RCC 7860 (cell line): ENCODE results near the gene AHSP.
"Not testable (repeated sequence)": the region's sequence is repeated elsewhere in the genome, so short reads cannot be mapped to it uniquely, and the experiment has no call there.

Source experiments
- DNase-seq: peaks from one replicate; pipeline ENCODE4 v3.0.0-alpha.2; 2015; ENCODE audit warnings: low spot score
- FAIRE-seq: peaks from 2 replicates; lab custom pipeline; 2012; peaks lifted over from hg19 to GRCh38; lab: Jason Lieb, UNC

AHSP gene

GRCh38 chr16:31529937-31530312, 2.2 kb downstream of the AHSP start:
- DNase-seq (no peak), FAIRE-seq (no peak)

- FAIRE-seq (no peak), DNase-seq (no peak)
Observed at GRCh38 chr16:31530405-31530804, 2.7 kb downstream of the AHSP start.

GRCh38 chr16:31531096-31531495, 3.4 kb downstream of the AHSP start:
- DNase-seq, result no peak
- FAIRE-seq, result no peak

DNA sequence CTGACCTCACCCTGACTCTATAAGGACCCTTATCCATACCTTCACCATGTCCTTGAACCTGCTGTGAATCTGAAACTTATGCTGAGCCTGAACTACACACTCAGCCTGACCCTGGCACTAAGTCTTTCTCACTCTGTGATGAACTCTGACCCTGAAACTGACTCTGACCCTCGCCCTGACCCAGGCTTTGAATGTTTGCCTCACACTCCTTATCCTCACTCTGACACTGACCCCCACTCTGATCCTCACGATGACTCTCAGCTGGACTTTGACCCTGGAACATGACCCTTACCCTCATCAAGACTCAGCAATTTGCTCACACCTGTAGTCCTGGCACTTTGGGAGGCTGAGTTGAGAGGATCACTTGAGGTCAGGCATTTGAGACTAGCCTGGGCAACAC, 4.4 kb downstream of the AHSP start:
- no peak for DNase-seq
- no peak for FAIRE-seq

GRCh38 chr16:31532896-31533295, 5.2 kb downstream of the AHSP start:
- no peak for DNase-seq

DNA sequence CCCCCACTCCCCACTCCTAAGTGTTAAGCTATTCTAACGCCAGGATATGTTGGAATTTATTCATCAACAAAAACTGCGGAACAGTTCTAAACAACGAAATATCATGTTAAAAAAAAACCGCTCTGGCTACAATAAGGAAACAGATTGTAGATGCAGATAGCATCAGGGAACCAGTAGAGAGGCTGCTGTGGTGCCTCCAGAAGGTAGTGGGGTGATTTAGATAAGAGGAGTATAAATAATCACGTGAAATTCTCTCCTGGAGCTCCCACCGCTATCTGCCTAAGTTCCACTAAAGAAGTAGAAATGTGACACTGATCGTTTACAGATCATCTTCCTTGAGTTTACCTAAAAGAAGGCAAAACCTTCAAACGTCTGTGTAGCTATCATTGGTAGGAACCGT, 8.0 kb downstream of the AHSP start:
- FAIRE-seq (no peak), DNase-seq (no peak)

More at GRCh38 chr16:31532896-31533295, 5.2 kb downstream of the AHSP start:
- FAIRE-seq, result no peak

- DNase-seq (no peak), FAIRE-seq (no peak)
Observed at GRCh38 chr16:31536804-31537361, 9.2 kb downstream of the AHSP start.

DNA sequence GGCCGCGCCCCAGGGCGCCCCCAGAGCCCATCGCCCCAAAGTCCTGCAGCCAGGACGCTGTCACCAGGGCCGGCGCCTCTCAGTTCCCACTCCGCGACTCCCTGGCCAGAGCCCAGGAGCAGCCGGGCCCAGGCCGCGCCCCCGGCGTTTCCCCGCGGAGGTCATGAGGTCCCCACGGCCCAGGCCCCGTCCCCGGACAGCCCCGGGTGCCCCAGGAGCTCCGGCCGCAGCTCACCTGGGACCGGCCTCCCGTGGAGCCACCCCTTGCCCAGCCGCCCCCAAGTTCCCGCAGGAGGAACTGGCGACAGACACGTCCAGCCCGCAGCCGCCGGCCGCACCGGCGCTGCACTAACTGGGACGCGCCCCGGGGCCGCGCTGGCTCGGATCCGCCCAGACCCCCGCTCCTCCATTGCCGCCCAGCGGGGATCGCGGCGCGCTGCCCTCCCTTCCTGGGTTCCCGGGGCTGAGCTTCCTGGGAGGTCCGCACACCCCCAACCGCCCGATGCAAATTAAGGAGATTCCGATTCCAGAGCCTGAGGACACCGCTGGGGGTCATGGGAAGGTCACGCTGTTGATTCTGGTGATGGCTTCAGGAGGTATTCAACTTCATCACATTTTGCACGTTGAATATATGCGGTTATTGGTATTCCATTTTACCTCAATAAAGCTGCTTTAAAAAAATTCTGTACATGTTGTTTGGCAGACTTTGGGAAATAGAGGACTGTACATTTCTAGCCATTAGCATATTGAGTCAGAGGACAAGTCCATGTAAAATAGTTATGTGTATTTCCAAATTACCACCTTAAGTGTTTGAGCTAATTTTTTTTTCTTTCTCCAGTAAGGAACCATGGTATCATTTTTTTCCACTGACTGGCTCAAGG, 9.9 kb downstream of the AHSP start:
- no peak for DNase-seq
- no peak for FAIRE-seq

- not testable (repeated sequence) for FAIRE-seq, DNase-seq
Observed at GRCh38 chr16:31538243-31538598, 10.5 kb downstream of the AHSP start.

DNA sequence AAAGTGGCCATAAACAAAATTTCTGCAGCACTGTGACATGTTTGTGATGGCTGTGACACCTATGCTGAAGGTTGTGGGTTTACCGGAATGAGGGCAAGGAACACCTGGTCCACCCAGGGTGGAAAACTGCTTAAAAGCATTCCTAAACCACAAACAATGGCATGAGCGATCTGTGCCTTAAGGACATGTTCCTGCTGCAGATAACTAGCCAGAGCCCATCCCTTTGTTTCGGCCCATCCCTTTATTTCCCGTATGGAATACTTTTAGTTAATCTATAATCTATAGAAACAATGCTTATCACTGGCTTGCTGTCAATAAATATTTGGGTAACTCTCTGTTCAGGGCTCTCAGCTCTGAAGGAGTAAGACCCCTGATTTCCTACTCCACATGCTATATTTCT, 12.1 kb downstream of the AHSP start:
- not testable (repeated sequence) for DNase-seq

DNA sequence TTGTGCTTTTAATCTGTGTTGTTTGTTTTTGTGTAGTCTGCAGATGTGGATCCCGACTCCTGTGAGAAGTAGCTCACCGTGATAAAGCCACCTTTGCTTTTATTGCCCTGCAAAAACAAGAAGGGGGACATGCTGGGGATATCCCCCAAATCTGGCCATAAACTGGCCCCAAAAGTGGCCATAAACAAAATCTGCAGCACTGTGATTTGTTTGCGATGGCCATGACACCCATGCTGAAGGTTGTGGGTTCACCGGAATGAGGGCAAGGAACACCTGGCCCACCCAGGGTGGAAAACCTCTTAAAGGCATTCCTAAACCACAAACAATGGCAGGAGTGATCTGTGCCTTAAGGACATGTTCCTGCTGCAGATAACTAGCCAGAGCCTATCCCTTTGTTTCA, 15.1 kb downstream of the AHSP start:
- FAIRE-seq (no peak), DNase-seq (no peak)

More for the DNA sequence above, 12.1 kb downstream of the AHSP start:
- not testable (repeated sequence) for FAIRE-seq

DNA sequence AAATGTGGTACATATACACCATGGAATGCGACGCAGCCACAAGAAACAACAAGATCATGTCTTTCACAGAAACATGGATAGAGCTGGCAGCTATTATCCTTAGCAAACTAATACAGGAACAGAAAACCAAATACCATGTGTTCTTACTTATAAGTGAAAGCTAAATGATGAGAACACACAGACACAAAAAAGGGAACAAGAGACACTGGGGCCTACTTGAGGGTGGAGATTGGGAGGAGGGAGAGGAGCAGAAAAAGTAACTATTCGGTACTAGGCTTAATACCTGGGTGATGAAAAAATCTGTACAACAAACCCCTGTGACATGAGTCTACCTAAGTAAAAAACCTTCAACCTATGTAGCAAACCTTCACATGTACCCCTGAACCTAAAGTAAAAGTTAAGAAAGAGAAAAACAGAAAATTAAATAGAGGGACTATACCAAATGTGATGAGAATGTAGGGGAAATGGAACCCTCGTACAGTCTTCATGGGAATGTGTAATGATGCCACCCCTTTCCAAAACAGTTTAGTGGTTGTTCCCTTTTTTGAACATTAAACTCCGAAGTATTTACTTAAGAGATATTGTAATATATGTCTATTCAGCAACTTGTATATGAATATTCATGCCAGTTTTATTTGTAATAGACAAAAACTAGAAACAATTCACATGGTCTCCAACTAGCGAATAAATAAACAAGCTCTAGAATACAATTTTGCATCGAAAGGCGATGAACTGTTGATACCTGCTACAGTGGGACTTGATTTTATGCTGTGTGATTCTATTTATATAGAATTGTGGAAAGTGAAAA, 33.9 kb downstream of the AHSP start:
- FAIRE-seq (no peak), DNase-seq (no peak)

DNA sequence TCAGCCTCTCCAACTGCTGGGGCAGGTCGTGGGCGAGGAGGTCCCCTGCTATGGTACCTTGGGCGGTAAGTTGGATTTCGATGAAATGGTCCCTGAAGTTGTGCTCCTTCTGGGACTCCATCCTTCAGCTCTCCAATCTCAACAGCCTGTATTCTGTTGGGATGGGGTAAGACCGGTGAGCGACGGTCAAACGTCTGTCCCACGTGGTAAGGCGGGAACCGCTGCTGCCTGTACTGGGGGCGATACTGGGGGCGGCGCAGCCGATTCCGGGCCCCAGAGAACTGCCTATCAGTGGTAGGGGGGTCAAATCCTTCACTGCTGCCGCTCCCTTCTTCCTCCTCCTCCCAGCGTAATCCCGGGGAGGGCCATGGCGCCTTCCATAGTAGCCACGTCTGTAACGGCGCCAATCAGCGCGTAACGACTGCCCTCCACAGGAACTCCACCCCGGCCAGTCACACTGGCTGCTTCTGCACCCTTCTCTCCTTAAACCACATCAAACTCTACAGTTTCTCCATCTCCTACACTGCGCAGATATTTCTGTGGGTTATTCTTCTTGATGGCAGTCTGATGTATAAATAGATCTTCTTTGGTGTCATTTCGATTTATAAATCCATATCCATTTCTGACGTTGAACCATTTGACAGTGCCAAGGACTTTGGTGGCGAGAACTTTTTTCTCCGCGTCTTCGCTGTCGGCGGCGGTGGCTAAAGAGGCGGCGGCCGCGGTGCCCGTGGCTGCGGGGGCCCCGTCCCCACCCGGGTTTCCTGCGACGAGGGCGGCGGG, 41.1 kb downstream of the AHSP start:
- DNase-seq (no peak), FAIRE-seq (no peak)

DNA sequence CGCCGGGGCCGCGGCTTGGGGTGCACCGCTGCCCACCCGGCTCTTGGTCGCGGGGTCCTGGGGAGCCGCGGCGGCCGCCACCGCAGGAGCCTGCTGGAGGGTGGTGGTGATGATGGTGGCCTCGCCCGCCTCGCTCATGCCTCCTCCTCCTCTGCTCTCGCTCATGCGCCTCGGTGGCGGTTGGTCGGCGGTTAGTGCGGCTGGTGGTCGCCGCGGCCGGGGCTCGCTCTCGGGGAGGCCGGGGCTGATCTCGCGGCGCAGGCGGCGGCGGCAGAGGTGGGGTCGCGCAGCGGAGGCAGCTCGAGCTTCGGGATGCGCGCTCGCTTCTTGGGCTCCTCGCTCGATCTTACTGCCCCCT, 41.6 kb downstream of the AHSP start:
- DNase-seq (no peak), FAIRE-seq (no peak)

DNA sequence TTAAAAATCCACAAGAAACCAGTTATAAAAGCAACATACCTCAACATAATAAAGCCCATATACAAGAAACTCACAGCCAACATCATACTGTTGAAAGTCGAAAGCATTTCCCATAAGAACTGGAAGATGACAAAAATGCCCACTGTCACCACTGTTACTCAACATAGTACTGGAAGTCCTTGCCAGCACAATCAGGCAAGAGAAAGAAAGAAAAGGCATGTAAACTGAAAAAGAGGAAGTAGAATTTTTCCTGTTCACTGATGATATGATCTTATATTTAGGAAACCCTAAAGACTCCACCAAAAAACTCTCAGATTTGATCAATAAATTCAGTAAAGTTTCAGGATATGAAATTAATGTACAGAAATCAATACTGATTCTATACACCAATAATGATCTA, 45.1 kb downstream of the AHSP start:
- DNase-seq (no peak), FAIRE-seq (no peak)

GRCh38 chr16:31574159-31574558, 46.5 kb downstream of the AHSP start:
- not testable (repeated sequence) for DNase-seq, FAIRE-seq

DNA sequence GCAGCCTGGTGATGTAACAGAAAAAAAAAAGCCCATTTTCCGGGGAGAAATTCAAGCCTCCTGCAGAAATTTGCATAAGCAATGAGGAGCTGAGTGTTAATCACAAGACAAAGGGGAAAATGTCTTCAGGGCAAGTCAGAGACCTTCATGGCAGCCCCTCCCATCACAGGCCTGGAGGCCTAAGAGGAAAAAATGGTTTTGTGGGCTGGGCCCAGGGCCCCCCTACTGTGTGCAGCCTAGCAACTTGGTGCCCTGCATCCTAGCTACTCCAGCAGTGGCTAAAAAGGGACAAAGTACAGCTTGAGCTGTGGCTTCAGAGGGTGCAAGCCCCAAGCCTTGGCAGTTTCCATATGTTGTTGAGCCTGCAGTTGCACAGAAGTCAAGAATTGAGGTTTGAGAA, 49.7 kb downstream of the AHSP start:
- FAIRE-seq (no peak), DNase-seq (no peak)
